GM18870 (cell line): ENCODE results near the gene EBF3.

ENCODE experiments used
- ATAC-seq: cut with Tn5 transposase; IDR thresholded peaks from one replicate; pipeline ENCODE4 v1.9.1; 2021; ENCODE audit warnings: moderate library complexity; ENCODE audit not compliant: unreplicated experiment

EBF3 gene

DNA sequence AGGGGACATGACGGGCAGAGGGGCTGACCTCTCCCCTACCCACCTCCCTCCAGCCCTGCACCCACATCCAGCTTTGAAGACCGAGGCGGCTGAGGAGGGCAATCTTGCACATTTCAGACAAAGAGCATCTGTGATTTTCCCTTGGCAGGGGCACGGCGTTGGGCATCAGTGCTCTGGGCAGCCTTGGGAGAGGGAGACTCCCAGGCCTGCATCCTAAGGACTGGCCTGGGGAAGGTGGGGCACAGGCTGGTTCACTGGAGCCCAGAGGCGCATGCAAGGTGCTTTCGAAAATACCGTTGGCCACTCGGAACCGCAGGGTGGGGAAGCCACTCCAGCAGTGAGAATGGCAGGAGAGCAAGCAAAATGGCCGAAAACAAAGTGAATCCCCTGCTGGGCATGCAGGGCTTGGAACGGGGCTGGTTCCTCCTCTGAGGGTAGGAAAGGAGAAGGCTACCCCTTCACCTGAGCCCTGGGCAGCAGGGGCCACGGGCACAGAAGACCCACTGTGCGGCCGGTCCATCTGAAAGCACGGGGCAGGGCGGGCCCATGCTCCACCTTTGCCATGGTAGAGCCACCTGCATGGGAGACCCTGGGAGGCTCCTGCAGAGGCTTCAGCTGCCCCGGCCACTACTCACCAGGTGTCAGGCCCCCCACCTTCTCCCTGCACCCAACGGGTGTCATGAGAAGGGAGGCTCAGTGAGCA, 49.8 kb downstream of the EBF3 start:
- no peak for ATAC-seq

DNA sequence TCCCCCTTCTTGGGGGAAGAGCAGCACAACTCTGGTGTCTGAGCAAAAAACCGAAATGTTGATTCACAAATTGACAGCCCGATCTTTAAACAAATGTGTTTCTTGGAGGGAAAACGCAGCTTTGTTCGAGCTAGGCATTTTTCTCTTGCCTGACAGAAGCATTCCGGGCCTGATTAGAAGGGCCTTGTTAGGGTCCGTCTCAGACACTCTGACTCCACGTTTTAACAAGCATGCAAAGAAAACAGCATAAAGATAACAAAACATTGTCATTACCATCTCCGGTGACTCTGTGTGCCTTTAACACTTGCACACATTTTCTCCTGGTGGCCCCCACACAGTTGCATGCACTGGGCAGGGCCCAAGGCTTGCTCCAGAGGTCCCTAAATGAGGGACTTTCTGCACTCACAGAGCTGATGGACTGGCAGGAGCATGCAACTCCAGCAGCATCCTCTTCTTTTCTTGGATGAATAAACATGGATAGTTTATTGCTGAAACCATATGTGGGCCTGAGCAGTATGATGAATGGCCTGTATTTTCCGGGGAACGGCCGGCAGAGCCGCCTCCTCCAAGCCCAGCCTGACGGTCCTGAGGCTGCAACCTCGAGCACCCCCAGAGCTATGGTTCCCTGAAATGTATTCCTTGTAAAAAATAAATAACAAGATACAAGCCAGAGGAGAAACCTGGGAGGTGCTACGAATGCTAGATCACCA, 50.9 kb downstream of the EBF3 start:
- ATAC-seq, result no peak

DNA sequence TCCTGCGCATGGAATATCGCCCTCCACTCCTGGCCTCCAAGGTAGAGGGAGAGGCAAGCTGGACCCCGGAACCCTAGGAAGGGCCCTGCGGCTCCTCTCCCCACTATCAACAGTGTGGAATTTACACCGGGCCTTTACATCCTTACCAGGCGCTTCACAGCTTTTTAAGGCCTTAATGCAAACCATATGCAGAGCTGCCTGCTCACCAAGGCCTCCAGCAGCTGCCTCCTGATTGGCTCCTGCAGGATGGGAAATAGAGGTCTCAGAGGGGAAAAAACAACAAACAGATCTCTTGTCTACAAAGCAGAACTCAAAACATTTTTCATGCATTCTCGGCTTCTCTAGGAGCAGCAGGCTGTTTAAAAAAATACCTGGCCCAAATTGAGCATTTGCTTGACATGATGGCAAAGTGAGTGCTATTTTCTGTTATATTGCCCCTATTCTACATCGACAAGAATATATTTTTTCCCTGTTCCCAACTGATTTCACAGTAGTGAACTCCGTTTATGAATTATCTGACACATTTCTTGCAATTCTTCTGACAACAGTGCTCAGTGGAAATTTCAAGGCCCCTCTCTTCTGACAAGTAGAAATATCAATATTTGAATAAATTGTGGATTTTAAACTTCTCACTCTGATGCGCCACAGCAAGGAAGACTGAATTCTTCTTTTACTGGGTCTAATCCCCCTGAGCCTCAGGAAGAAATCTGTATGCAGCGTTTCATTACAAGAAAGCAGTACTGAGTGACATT, 51.7 kb downstream of the EBF3 start:
- ATAC-seq, result no peak

DNA sequence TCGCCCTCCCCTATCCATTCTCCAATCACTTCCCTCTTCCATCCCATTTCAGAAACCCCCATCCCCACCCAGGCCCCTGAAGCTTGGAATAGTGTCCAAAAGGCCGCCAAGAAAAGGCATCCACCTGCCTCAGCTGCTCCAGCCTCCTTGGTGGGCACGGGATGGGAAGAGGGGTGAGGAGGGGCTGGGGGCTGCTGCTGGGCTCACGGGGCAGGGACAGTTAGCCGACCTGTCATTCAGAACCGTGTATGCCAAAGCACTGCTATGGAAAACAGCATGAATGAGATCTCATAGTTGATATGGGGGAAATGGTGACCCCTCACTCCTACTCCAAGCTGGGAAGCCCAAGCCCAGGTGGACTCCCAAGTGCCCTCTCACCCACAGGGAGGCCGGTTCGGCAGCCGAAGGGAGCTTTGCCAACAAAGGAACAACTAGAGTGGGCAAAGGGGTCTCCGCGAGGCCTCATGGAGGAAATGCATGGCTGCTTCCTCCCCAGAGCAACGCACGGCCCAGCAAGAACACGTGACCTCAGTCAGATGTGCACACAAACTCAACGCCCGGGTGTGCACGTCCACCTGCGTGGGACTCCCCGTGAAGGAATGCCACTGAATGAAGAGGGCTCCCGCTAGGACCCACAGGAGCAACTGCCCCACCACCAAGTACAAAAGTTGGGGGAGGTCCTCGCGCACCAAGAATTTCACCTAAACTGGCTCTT, 52.5 kb downstream of the EBF3 start:
- ATAC-seq, result no peak

DNA sequence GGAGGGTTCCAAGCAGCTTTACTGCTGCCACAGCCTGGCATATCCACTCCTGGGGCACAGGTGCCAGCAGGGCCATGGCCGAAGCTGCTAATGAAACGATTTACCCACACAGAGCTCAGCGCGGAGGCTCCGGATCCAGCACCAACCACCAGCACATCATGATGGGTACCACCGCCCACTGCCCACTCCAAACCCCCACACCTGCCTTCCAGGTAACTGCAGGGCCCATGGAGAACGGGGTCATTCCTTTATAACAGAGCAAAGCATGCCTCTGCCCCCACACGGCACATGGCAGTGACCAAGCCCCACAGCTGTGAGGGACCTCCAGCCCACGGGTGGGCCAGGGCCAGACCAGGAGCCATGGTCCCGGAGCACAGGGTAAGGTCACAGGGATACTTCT, 53.2 kb downstream of the EBF3 start:
- no peak for ATAC-seq

DNA sequence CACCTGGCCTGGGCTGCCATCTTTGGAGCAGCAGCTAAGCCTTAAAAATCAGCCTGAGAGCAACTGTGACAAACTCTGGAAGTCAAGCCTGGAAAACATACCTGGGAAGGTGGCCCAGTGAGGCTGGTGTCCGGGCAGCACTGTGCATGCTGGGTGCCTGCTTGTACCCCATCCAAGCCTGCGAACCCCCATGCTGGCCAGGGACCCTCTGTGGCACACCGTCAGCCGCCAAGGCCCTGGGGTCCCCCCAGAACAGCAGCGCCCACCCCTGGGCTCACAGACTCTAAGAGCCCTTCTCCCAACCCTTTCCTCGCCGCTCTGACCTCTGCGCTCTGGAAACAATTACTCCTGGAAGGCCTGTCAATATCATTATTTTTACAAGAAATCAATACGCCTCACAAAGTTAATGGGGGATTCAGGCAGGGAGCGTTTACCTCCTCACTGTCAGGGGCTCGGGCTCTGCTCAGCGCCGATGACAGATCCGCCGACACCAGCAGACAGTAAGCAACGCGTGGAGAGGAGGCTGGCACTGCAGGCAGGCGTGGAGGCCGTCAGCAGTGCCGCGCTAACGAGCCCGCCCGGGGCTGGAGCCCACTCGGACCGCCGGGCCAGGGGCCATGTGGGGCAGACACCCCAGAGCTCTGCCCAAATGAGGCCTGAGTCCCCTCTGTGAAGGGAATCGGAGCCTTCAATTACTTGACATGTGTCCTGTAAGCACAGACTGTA, 54.4 kb downstream of the EBF3 start:
- ATAC-seq, result no peak

DNA sequence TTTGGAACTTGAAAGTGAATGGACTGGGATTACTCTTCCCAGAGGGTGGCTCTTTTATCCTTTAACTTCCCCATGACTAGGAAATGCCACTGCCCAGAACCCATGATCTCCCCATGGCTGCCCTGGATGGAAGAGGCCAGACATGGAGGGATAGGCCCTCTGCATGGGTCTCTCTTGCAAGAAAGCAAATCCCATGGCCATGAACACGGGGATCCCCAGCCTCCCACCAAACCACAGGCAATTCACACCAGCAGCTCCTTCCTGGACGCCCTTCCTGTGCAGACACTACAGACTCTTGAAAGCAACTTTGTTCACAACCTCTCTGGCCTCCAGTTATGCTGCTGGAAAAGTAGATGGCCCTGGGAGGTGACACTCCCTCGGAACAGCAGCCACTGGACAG, 55.0 kb downstream of the EBF3 start:
- ATAC-seq, result no peak

DNA sequence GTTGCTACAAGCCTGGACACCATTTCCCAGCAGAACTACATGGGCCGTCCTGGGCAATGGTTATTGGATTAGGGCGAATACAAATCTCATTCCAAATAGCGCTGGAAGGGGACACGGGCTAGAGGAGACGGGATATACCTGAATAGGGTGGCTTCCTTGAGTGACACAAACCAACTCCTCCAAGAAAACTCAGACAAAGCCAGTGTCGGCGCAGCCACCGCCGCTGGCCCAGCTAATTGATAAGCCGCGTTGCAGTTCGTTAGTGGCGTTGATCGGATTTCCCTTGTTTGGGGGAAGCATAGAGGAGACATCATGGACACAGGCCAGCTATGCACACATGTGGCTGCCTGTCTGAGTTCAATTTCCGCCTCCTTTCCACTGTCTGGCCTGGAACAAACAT, 55.7 kb downstream of the EBF3 start:
- ATAC-seq, result no peak

DNA sequence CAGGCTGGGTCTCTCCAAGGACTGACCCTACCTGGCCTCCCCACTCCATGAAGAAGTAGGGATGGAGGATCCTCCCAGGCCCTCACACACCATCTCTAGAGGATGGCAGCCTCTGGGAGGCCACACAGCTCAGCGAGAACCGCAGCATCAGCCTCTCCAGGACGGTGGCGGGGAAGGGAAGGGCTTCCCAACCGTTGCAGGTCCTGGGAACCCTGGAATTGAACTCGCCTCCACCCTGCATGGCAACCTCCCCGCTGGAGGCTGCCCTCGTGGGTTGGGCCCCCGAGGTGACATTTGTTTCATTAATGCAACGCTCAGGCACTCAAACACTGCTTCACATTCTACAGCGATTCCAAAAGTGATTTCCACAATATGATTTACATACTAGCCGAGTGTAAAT, 58.5 kb downstream of the EBF3 start:
- ATAC-seq, result no peak

DNA sequence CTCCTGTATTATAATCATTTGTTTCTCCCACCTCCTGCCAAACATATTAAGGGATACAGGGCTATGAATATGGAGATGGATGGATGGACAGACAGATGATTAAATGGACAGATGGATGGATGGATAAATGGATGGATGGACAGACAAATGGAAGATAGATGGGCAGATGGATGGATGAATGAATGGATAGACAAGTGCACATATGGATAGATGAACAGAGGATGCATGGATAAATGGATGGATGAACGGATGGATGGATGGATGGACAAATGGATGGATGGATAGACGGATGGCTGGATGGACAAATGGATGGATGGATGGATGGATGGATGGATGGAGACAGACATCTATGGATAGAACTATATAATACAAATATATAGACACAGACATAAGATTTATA, 59.8 kb downstream of the EBF3 start:
- no peak for ATAC-seq

DNA sequence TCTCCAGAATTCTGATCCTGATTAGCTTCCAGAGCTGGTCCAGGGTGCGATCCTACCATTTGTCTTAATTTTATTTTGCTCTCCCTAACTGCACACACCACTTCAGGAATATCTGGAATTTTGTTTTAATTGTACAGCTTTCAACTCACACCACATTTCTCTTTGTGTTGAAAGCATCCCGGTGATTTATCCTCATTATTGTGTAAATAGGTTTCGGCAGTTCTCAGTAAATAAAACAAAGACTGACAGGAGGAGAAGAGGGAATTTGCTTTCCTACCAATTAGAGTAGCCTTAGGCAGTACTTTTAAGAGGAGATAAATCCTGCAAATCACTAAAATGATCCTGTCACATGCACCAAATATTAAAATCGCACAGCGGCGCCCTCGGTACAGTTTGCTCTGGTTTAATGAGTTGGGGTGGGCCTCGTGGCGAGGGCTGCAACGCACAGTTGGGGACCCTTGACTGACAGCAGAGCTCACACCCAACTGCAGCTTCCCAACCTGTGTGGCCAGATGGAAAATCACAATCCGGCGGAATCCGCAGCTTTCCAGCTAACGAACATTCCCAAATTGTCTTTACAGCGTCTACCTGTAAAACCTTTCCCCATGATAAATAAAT, 62.6 kb downstream of the EBF3 start:
- no peak for ATAC-seq

DNA sequence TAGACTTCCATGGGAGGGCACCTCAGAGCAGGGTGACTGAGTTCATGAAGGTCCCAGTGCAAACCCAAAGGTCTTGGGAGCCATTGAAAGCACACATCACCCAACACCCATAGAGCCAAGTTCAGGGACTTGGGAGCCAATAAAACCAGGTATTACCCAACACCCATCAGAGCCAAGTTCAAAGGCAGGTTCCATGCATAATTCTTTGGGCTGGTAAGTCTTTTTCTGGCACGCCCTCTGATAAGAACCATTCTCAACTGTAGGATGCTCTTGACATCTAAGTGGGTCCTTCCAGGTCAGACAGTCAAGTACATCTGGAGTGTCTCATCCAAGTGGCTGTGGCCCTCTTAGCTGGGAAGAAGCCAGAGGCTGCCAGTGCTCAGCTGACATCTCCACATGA, 63.2 kb downstream of the EBF3 start:
- no peak for ATAC-seq

DNA sequence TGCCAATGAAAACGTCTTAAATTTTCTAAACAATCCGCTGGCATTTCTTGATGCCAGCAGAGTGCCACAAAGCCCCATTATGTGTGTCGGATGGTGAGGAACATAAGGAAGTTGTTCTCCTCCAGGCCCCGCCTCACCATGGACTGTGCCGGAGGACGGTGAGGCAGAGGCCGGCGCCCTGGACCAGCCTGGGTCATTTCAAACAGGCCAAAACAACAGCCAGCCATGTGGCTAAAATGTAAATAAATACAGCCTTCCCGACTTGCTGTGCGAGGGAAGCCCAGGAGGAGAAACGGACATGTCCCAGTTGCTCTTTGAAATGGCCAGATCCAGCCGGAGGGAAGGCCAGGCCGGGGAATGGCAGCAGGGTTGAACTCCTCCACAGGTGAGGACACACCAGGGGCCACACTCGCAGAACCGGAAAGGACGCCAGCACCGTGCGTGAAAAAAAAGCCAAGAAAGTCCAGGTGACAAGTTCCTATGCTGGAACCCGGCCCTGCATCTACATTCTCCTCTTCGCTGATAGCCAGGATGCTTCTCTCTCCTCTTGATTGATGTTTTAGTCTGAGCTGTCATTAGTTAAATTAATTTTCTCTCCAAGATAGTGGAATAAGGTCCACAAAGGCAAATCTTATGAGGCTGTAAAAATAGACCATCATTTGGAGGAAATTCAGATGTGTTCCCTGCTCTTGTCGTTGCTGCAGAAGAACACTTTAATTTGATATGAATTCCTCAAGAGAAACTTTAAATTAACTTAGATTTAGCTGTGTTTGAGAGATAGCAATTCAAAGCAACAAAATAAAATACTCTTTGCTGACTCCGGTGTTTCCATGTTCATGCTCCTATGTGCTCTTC, 64.6 kb downstream of the EBF3 start:
- ATAC-seq, result no peak

DNA sequence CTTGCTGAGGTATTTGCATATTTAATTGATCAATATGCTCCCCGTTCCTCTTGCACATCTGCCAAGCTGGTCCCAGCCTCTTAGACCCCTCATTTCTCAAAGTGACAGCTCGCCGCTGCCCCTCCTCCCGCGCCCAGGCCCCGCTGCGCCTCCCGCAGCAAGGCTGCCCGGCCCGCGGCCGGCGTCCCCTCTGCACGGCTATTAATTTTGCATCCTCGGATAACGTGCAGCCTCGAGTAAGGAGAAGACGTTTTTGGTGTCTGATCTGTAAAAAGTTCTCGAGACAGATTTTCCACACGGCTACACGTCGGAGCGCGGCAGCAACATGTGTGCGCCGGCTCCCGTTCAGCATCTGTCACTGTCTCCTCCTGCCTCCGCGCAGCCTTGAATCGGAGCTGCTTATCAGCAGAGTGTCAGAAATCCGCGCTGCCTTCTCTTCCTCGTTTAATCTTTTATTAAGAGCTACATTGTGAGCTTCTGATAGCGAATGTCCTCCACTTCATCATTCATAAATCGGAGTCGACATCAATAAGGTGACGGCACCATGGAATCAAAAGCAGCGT, 65.3 kb downstream of the EBF3 start:
- no peak for ATAC-seq

DNA sequence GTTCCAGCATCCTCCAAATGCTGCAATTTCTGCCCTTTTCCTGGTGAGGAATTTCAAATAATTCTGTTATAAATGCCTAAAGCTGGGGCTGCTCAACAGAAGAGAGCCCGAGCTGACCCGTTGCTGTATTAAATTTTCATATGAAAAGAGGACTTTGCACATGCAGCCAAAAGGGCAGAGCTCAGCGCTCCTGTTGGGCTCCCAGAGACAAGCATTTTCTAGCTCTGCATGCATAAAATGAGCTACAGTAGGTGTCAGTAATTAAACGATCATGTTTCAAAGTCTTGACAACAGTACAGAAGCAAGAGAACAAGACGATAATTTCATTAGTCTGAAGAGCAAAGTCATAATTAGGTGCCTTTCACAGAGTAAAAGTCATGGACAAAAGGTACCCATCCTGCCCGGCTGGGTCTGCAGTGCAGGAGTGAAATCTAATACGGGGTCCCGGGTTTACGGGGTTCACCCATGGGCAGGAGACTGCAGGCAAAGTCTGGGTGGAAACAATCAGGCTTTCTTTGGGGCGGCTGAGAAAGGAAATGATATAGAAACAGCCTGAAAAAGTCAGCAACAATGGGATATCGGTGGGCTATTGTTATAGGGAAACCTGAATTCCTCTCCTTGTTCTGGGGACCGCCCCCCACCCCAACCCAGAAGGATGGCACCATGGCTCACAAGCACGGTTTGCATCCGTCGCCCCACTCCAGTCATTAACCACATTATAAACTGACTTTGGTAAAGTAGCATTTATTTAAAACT, 66.0 kb downstream of the EBF3 start:
- no peak for ATAC-seq

DNA sequence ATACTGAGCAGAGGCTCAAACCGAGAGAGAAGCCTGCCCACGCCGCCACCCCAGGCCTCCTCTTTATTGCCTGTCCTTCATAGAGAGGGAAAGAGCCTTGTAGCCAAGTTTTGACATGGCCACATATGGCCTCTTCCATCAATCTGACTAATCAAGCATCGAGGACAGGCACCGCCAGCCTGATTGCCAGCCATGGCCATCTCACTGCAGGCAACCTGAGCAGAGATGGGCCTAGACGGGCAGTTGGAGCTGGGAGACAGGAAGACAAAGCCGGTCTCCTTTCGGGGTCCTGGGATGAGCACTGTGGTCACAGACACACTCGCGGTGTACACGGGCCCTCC, 67.2 kb downstream of the EBF3 start:
- no peak for ATAC-seq

DNA sequence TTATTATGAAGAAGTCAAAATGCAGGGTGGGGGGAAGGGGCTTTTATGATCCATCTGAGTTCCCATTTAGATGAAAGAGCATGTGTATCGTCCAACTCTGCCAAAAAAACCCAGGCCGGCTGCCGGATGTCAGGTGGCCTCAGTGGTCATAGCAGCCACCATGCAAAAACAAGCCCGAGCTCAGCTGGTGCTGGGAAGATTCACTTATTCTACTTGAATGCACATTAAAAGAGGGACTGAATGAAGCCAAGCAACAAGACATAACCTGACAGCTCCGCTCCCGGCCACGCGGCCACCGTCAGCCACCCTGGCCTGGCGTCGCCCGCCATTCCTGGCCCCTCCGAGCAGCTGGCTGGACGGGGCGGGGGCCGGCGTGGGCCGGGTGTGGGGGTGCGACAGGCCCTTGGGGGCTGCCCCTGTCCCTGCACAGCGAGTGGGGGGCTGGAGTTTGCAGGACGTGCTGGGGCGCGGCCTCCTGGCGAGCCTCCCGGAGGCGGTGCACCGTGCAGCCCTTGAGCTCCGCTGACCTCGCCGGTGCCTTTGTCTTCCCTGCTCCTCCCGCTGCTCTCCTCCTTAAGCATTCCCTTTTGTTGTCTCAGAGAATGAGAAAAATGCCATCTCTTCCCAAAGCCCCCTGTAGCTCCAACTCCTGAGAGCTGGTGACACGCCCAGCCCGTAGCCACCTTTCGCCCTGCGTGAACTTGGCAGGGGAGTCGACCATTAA, 67.8 kb downstream of the EBF3 start:
- no peak for ATAC-seq

DNA sequence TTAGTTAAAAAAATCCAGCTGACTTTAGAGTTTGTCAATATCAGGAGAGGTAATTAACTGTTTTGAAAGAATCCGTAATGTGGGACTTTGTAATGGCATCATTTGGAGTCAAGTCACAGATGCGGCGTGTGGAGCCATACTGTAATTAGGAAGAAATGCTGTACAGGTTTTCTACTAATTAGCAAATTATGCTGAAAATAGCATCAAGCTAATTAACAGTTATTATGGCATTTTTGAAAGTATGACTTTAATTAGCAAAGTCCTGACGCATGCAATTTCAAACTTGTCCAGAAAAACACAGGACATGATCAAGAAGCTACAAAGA, 68.3 kb downstream of the EBF3 start:
- no peak for ATAC-seq
